Measurements from ENCODE around the gene FOXO6. TPM values are rescaled to one million over a fixed set of nuclear protein-coding genes. Genes with fewer than 3 reads are reported as not detected.

The FOXO6 gene
- total and polyA plus RNA-seq, 2 donors from 2014 or later: 0.47 to 1.0 TPM

DNA sequence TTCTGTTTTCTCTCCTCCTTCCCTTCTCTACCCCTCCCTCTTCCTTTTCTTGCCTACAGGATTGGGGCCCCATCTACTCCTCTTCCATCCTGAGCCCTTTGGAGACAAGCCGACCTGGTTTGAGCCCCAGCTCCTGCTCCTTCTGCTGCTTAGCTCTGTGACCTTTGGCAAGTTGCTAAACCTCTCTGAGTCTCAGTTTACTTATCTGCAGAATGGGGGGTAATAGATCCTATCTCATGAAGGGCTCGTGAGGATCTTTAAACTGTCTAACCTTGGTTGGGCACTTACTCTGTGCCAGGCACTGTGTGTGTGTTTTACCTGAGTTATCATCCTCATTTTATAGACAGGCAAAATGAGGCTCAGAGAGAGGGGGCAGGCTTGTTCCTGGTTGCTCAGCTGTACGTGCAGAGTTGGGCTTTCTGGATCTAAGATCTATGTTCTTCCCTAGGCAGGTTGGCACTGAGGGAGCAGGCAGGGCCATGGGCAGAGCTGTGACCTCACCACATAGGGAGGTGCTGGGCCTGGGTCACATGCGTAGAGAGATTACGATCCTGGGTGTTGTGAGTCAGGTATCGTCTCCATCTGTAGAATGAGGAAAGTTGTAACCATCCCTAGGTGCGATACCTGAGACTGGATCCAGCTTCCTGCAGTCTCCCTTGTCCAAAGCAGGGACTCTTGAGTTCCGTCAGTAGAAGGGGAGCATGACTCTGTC lies 58.5 kb downstream of the FOXO6 start:
- Histone ChIP-seq H3K4me1 (ENCODE audit: control insufficient read depth in 2 of 3, insufficient read depth in 2 of 3, low read depth in 1 of 3, low read length in 3 of 3) (no peaks in the 10 kb centered on the region), H3K9ac (ENCODE audit: low read length in 3 of 3) (no peak overlapping the region)

DNA sequence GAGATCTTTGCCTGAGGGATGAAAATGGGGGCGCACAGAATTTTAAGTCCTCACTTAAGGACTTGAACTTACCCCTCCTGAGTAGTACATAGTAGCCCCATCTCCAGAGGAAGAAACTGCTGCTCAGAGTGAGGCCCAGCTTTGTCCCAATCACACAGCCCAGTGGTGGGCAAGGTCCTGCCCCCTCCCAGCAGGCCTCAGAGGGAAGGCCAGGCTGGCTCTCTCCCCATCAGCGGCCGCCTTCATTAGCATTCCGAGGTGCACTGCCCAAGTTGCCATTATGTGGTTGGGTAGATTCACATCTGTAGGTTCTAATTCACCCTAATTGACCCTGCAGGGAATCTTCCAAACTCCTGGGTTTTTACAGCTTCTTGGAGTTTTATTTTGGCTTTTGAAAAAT lies 59.1 kb downstream of the FOXO6 start:
- no peak for FAIRE-seq
- Histone ChIP-seq H3K9ac (ENCODE audit: low read length in 3 of 3) (no peak overlapping the region), H3K9me3 (ENCODE audit: control insufficient read depth in 2 of 3, insufficient read depth in 1 of 3, low read length in 3 of 3) (no peaks in the 10 kb centered on the region), H3K27me3 (ENCODE audit: control insufficient read depth, insufficient read depth, low read length) (no peaks in the 10 kb centered on the region), H3K36me3 (ENCODE audit: control insufficient read depth in 2 of 3, insufficient read depth in 3 of 3, low read length in 3 of 3) (no peaks in the 10 kb centered on the region), H3K27ac (ENCODE audit: low read depth in 2 of 2, low read length in 2 of 2) (no peak overlapping the region), H3K4me3 (ENCODE audit: low read length in 3 of 3) (no peak overlapping the region), H3K4me1 (ENCODE audit: control insufficient read depth in 2 of 3, insufficient read depth in 2 of 3, low read depth in 1 of 3, low read length in 3 of 3) (no peaks in the 10 kb centered on the region)
- no peak for DNase-seq
- TF ChIP-seq, protein P1, sequence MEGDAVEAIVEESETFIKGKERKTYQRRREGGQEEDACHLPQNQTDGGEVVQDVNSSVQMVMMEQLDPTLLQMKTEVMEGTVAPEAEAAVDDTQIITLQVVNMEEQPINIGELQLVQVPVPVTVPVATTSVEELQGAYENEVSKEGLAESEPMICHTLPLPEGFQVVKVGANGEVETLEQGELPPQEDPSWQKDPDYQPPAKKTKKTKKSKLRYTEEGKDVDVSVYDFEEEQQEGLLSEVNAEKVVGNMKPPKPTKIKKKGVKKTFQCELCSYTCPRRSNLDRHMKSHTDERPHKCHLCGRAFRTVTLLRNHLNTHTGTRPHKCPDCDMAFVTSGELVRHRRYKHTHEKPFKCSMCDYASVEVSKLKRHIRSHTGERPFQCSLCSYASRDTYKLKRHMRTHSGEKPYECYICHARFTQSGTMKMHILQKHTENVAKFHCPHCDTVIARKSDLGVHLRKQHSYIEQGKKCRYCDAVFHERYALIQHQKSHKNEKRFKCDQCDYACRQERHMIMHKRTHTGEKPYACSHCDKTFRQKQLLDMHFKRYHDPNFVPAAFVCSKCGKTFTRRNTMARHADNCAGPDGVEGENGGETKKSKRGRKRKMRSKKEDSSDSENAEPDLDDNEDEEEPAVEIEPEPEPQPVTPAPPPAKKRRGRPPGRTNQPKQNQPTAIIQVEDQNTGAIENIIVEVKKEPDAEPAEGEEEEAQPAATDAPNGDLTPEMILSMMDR (IDR thresholded peaks at IDR 0.05; ENCODE audit: borderline replicate concordance, extremely low read depth, insufficient read depth): no peak
- intact Hi-C loops (cut with DNase I): no loop called here

More for the DNA sequence above, 58.5 kb downstream of the FOXO6 start:
- intact Hi-C loops (cut with DNase I): loop anchor here (5.0 kb wide), 1 partner anchor 147 kb away; no protein-coding TSS in a partner anchor
- Histone ChIP-seq H3K27ac (ENCODE audit: low read depth in 2 of 2, low read length in 2 of 2) (no peak overlapping the region), H3K9me3 (ENCODE audit: control insufficient read depth in 2 of 3, insufficient read depth in 1 of 3, low read length in 3 of 3) (no peaks in the 10 kb centered on the region), H3K4me3 (ENCODE audit: low read length in 3 of 3) (no peak overlapping the region), H3K27me3 (ENCODE audit: control insufficient read depth, insufficient read depth, low read length) (no peaks in the 10 kb centered on the region), H3K36me3 (ENCODE audit: control insufficient read depth in 2 of 3, insufficient read depth in 3 of 3, low read length in 3 of 3) (no peaks in the 10 kb centered on the region)
- FAIRE-seq (no peak), DNase-seq (no peak)
- TF ChIP-seq, protein P1 (IDR thresholded peaks at IDR 0.05; ENCODE audit: borderline replicate concordance, extremely low read depth, insufficient read depth): no peak

DNA sequence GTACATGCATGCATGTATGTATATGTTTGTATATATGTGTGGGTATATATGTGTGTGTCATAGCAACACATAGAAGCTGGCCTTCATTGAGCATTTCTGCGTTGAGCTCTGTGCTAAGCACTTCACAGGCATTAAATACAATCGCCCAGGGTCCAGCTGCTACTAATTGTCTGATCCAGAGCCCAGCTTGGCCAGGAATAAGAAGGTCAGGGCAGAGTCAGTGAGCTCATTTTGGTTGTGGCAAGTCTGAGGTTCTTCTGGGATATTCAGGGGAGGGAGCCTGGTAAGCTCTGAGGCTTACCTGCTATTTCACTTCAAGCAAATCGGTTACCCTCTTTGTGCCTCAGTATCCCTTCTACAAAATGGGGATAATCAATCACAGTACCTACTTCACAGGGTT lies 59.6 kb downstream of the FOXO6 start:
- no peak for DNase-seq
- TF ChIP-seq, protein P1 (IDR thresholded peaks at IDR 0.05; ENCODE audit: borderline replicate concordance, extremely low read depth, insufficient read depth): no peak
- no peak overlapping the region for H3K27ac ChIP-seq (ENCODE audit: low read depth in 2 of 2, low read length in 2 of 2)
- no peaks in the 10 kb centered on the region for H3K9me3 ChIP-seq (ENCODE audit: control insufficient read depth in 2 of 3, insufficient read depth in 1 of 3, low read length in 3 of 3)
- intact Hi-C loops (cut with DNase I): no loop called here
- H3K9ac ChIP-seq (ENCODE audit: low read length in 3 of 3): no peak overlapping the region
- no peak for FAIRE-seq
- H3K36me3 ChIP-seq (ENCODE audit: control insufficient read depth in 2 of 3, insufficient read depth in 3 of 3, low read length in 3 of 3): no peaks in the 10 kb centered on the region
- H3K4me3 ChIP-seq (ENCODE audit: low read length in 3 of 3): no peak overlapping the region
- H3K27me3 ChIP-seq (ENCODE audit: control insufficient read depth, insufficient read depth, low read length): no peaks in the 10 kb centered on the region
- no peaks in the 10 kb centered on the region for H3K4me1 ChIP-seq (ENCODE audit: control insufficient read depth in 2 of 3, insufficient read depth in 2 of 3, low read depth in 1 of 3, low read length in 3 of 3)

All from kidney (tissue), 14 donors.